Heart right ventricle (tissue), 16 donors: ENCODE measurements around the gene CMSS1. TPM values are rescaled to one million over a fixed set of nuclear protein-coding genes. Genes with fewer than 3 reads are reported as not detected.
A peak's percentile ranks its signal among the peaks of the same experiment; 100 is the strongest.

ENCODE experiments used
- ATAC-seq, 8 donors: fragments of 200-7000 bp; cut with Tn5 transposase; one replicate each; pipeline ENCODE4 v1.9.1; 2020; ENCODE audit warnings: mild to moderate bottlenecking in 8 of 8, moderate library complexity in 8 of 8, moderate number of reproducible peaks in 1 of 8
- DNase-seq, 2 donors: peaks; one replicate each; pipeline ENCODE4 v3.0.0-alpha.2; 2020
- H3K27ac ChIP-seq, 10 donors: fragments of 200-600 bp; sonication (generic) in 2 of 10; one replicate each; pipeline versions ENCODE4 v1.5.0 to v1.8.0; 2020 to 2022; ENCODE audit warnings: mild to moderate bottlenecking in 3 of 10
- H3K27me3 ChIP-seq, 7 donors: fragments of 200-600 bp; one replicate each; pipeline ENCODE4 v1.8.0; 2021 to 2022; ENCODE audit warnings: mild to moderate bottlenecking in 2 of 7
- H3K36me3 ChIP-seq, 9 donors: fragments of 200-600 bp; sonication (generic) in 1 of 9; one replicate each; pipeline versions ENCODE4 v1.5.0 to v1.8.0; 2020 to 2022; ENCODE audit warnings: mild to moderate bottlenecking in 2 of 9
- H3K4me1 ChIP-seq, 9 donors: fragments of 200-600 bp; sonication (generic) in 1 of 9; one replicate each; pipeline versions ENCODE4 v1.5.0 to v1.8.0; 2020 to 2022; ENCODE audit warnings: mild to moderate bottlenecking in 4 of 9
- H3K4me3 ChIP-seq, 10 donors: fragments of 200-600 bp; sonication (generic) in 2 of 10; one replicate each; pipeline versions ENCODE4 v1.5.0 to v1.8.0; 2020 to 2022; ENCODE audit warnings: mild to moderate bottlenecking in 7 of 10, moderate library complexity in 2 of 10
- H3K9me3 ChIP-seq, 11 donors: fragments of 200-600 bp in 10 of 11; sonication (generic) in 2 of 11; one replicate each; pipeline versions ENCODE4 v1.5.0 to v1.8.0; 2013 to 2022; ENCODE audit warnings: mild to moderate bottlenecking in 2 of 11, control low read depth in 1 of 11, moderate library complexity in 1 of 11
- WGBS, 2 donors: extraction: QIAGEN DNeasy Blood & Tissue Kit; methylation state at CpG; one replicate each; pipeline ENCODE4 v1.1.7; 2013; ENCODE audit warnings: inconsistent platforms in 1 of 2; 5-methylcytosine and 5-hydroxymethylcytosine counted together
- intact Hi-C, 10 donors: fragments of 100-400 bp; cut with DNase I; formaldehyde crosslinking; loops; one replicate each; pipeline versions ENCODE4 v1.11.1 to v1.14.2; 2022
- polyA plus RNA-seq, 2 donors: library from polyadenylated mRNA; stranded (reverse); fragments of 200-250 nt; gene quantifications; one replicate each; pipeline ENCODE4 v1.2.3, GENCODE V29; 2013
- total RNA-seq, 10 donors: library from RNA; stranded (reverse); fragmentation: NEBNext Ultra II Directional in 3 of 10; extraction: Animal tissue kit (Norgen Biotek cat#: 25700) in 3 of 10; gene quantifications; one replicate each; pipeline versions ENCODE4 v1.2.1 to v1.2.4, GENCODE V29; 2021 to 2023
- TF ChIP-seq, protein P1 (sequence below), 9 donors: fragments of 200-600 bp; sonication (generic) in 2 of 9; IDR thresholded peaks; one replicate each; pipeline versions ENCODE4 v1.5.0 to v1.8.0; 2021 to 2022; ENCODE audit warnings: antibody characterized with exemption in 9 of 9, mild to moderate bottlenecking in 5 of 9, moderate library complexity in 1 of 9
- donor health status: Arrhythmogenic right ventricular cardiomyopathy.
- donor health status: ischemic (EF 13 %, LVEDD 7.1; RV severe dilation, severe dysfunction).
- donor health status: healthy with polysubstance abuse.
- donor health status: DM: no; HTN: yes; CAD: no.
- donor health status: DM: no; HTN: no; CAD: no.
- donor health status: ischemic (EF 25% LVEDD 6.9; RV normal size, moderate dysfunction).
- donor health status: ischemic (EF 25% LVEDD 5.7; RV mildly dilated, moderate dysfunction).
- donor health status: healthy.
- donor health status: DM: yes; HTN: yes; CAD: no.
- donor health status: Ischemic cardiomyopathy.
- donor health status: ischemic (EF 35%, LVEDD 5.7; RV mildly dilated, moderate dysfunction).
- donor health status: nonischemic (EF 11% LVEDD 7.7; RV severe dilation, severe dysfunction).
- donor health status: DM: yes; HTN: yes; CAD: no.
- donor health status: PGD.
- donor health status: ischemic (EF 29% LVEDD 5.4; RV normal size, mild dysfunction).
- donor health status: nonischemic (EF 23%, LVEDD 6.1; RV moderate dilation, normal function).

The CMSS1 gene
- total and polyA plus RNA-seq, 12 donors, result 24.6 to 45.4 (median 34.6) TPM

DNA sequence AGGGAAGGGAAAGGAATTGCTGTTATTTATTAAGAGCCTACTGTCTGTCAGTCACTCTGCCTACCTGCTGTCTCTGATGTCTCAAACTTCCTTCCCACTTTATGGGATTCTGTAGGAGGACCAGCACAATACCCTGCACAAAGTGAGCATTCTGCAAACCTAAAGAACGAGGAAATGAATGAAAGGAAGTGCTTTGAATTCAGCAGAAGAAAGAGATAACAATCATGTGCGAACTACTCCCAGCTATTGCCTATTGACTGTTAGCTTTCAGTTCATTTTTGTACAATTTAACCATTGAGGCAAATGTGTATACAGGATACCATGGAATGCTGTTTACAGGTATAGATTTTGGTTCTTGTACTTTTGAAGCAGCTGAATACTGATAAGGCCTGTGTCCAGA is 66.8 kb downstream of the CMSS1 start:
- DNase-seq, result no peak

DNA sequence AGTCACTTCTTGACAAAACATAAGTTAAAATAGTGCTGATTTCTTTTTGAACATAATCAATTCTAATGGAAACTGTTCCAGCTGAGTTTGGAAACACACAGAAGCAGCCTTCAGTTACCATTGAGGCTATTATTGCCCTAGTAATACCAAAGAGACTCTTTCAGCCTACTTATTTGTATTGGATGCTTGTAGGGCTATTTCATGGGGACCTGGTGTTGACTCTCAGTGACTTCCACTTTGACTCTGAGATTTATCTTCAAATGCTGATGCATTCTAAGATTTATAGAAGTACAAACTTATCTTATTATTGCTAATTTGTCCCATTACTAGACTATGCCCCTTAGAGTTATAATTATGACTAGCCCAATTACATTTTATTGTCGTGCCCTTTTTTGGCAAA is 67.4 kb downstream of the CMSS1 start:
- Histone ChIP-seq H3K4me1 (peaks cover 4 to 53% (median 36%) of the 10 kb centered on the region in 9 donors), H3K4me3 (no peak overlapping the region), H3K27me3 (no peaks in the 10 kb centered on the region), H3K27ac (peak overlapping the region in 5 of 10 donors; percentile 12 to 86 (median 76)), H3K9me3 (peaks cover 0 to 3% (median 0%) of the 10 kb centered on the region in 11 donors), H3K36me3 (no peaks in the 10 kb centered on the region)
- intact Hi-C loops, result no loop called here
- ATAC-seq (no peak), DNase-seq (no peak)
- 95 to 100% methylated on average over 1 of the region's 1 CpG for WGBS, 2 donors
- TF ChIP-seq, protein P1, sequence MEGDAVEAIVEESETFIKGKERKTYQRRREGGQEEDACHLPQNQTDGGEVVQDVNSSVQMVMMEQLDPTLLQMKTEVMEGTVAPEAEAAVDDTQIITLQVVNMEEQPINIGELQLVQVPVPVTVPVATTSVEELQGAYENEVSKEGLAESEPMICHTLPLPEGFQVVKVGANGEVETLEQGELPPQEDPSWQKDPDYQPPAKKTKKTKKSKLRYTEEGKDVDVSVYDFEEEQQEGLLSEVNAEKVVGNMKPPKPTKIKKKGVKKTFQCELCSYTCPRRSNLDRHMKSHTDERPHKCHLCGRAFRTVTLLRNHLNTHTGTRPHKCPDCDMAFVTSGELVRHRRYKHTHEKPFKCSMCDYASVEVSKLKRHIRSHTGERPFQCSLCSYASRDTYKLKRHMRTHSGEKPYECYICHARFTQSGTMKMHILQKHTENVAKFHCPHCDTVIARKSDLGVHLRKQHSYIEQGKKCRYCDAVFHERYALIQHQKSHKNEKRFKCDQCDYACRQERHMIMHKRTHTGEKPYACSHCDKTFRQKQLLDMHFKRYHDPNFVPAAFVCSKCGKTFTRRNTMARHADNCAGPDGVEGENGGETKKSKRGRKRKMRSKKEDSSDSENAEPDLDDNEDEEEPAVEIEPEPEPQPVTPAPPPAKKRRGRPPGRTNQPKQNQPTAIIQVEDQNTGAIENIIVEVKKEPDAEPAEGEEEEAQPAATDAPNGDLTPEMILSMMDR (IDR thresholded peaks at IDR 0.05), result no peak

More for the DNA sequence above, 66.8 kb downstream of the CMSS1 start:
- H3K4me1 ChIP-seq, result peaks cover 4 to 54% (median 36%) of the 10 kb centered on the region in 9 donors
- H3K27ac ChIP-seq, result peak overlapping the region in 5 of 10 donors; percentile 12 to 86 (median 76)
- no peak overlapping the region for H3K4me3 ChIP-seq
- WGBS, 2 donors, result 43 to 64% methylated on average over 2 of the region's 2 CpGs
- intact Hi-C loops, result loop anchor here in 2 of 10 donors (5.0 kb wide), 2 partner anchors 38 to 158 kb away; no protein-coding TSS in a partner anchor
- no peaks in the 10 kb centered on the region for H3K27me3 ChIP-seq
- TF ChIP-seq, protein P1 (IDR thresholded peaks at IDR 0.05), result no peak
- peak in 1 of 8 donors; percentile 2 for ATAC-seq
- H3K36me3 ChIP-seq, result no peaks in the 10 kb centered on the region
- no peaks in the 10 kb centered on the region for H3K9me3 ChIP-seq

- Histone ChIP-seq H3K4me1 (peaks cover 4 to 45% (median 31%) of the 10 kb centered on the region in 9 donors), H3K27me3 (no peaks in the 10 kb centered on the region), H3K9me3 (peaks cover 0 to 5% (median 0%) of the 10 kb centered on the region in 11 donors), H3K27ac (no peak overlapping the region), H3K4me3 (no peak overlapping the region), H3K36me3 (no peaks in the 10 kb centered on the region)
- TF ChIP-seq, protein P1 (IDR thresholded peaks at IDR 0.05), result peak in 1 of 9 donors; percentile 8
- WGBS, 2 donors, result 97 to 98% methylated on average over 3 of the region's 3 CpGs
- intact Hi-C loops, result no loop called here
- no peak for DNase-seq
- no peak for ATAC-seq
Measured at GRCh38 chr3:99885851-99886250, 68.2 kb downstream of the CMSS1 start.

DNA sequence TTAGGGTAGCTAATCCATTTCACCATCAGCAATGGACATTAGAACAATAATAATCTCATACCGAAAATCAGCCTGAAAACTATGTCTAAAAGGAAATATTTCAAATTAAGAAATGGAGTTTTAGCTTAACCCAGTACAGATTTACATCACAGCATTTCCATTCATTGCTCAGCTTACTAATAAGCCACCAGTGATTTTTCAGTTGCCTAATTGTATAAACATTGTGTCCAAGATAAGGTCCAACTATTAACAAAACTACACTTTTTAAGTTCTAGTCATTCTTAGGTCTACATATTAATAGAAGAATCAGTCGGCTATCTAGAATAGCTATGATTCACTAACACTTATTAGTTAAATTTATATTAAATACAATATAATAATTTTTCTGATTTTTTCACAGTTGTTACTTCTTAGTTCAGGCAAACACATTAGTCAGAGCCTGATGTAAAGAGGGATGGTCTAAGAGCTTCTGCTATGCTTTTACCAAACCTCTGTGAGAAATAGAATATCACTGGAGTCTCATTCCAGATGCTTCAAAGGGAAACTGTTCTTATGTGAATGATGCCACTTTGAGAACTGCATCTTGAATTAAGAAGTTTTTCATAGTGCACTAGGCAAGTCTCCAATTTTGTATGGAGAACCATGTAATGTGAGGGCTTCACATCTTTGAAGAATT is 74.1 kb downstream of the CMSS1 start:
- no peak overlapping the region for H3K4me3 ChIP-seq
- 94 to 95% methylated on average over 2 of the region's 2 CpGs for WGBS, 2 donors
- no peak overlapping the region for H3K27ac ChIP-seq

More for the DNA sequence above, 74.1 kb downstream of the CMSS1 start:
- TF ChIP-seq, protein P1 (IDR thresholded peaks at IDR 0.05), result no peak
- H3K4me1 ChIP-seq, result peaks cover 0 to 18% (median 0%) of the 10 kb centered on the region in 9 donors
- H3K36me3 ChIP-seq, result no peaks in the 10 kb centered on the region
- H3K9me3 ChIP-seq, result peaks cover 0 to 5% (median 0%) of the 10 kb centered on the region in 11 donors
- DNase-seq, result no peak
- ATAC-seq, result no peak
- H3K27me3 ChIP-seq, result no peaks in the 10 kb centered on the region
- intact Hi-C loops, result no loop called here
